Trophoblast cell (in vitro differentiated cells and primary cell): Measurements from ENCODE around the gene CHMP4A.

ENCODE experiments used
- DNase-seq, 2 donors: peaks; one replicate each; pipeline ENCODE4 v3.0.0-alpha.2; 2016
- H2AFZ ChIP-seq: 2 replicates; pipeline ENCODE4 v1.6.1; 2013; ENCODE audit warnings: low read length, moderate library complexity, mild to moderate bottlenecking; ENCODE audit not compliant: insufficient read depth, poor library complexity
- H2AK5ac ChIP-seq: 2 replicates; pipeline ENCODE4 v1.6.1; 2013; ENCODE audit warnings: mild to moderate bottlenecking, low read length
- H2BK120ac ChIP-seq: 2 replicates; pipeline ENCODE4 v1.6.1; 2013; ENCODE audit warnings: low read length, mild to moderate bottlenecking, moderate library complexity; ENCODE audit not compliant: insufficient read depth, poor library complexity
- H2BK12ac ChIP-seq: 2 replicates; pipeline ENCODE4 v1.6.1; 2013; ENCODE audit warnings: mild to moderate bottlenecking, low read length, moderate library complexity
- H2BK5ac ChIP-seq: 2 replicates; pipeline ENCODE4 v1.6.1; 2013; ENCODE audit warnings: low read length, low read depth, moderate library complexity, mild to moderate bottlenecking; ENCODE audit not compliant: poor library complexity
- H3K14ac ChIP-seq: 2 replicates; pipeline ENCODE4 v1.6.1; 2013; ENCODE audit warnings: mild to moderate bottlenecking, low read length
- H3K18ac ChIP-seq: 2 replicates; pipeline ENCODE4 v1.6.1; 2013; ENCODE audit warnings: mild to moderate bottlenecking, low read length
- H3K23ac ChIP-seq: 2 replicates; pipeline ENCODE4 v1.6.1; 2013; ENCODE audit warnings: low read length
- H3K27ac ChIP-seq: 2 replicates; pipeline ENCODE4 v1.5.1; 2013; ENCODE audit warnings: low read depth, mild to moderate bottlenecking, inconsistent platforms, low read length, moderate library complexity
- H3K27me3 ChIP-seq: 2 replicates; pipeline ENCODE4 v1.6.1; 2013; ENCODE audit warnings: inconsistent platforms, mild to moderate bottlenecking, low read length, moderate library complexity; ENCODE audit not compliant: insufficient read depth
- H3K36me3 ChIP-seq, 2 experiments: 1 replicate in 1 of 2; 2 replicates in 1 of 2; pipeline ENCODE4 v1.6.1; 2013; ENCODE audit warnings: low read length in 2 of 2, mild to moderate bottlenecking in 2 of 2, moderate library complexity in 1 of 2; ENCODE audit not compliant: insufficient read depth in 2 of 2, control insufficient read depth in 1 of 2
- H3K4ac ChIP-seq: 2 replicates; pipeline ENCODE4 v1.6.1; 2013; ENCODE audit warnings: low read depth, mild to moderate bottlenecking, low read length, moderate library complexity
- H3K4me1 ChIP-seq, 2 experiments: 1 replicate in 1 of 2; 2 replicates in 1 of 2; pipeline ENCODE4 v1.6.1; 2013; ENCODE audit warnings: low read length in 2 of 2, mild to moderate bottlenecking in 2 of 2, moderate library complexity in 1 of 2; ENCODE audit not compliant: insufficient read depth in 2 of 2, control insufficient read depth in 1 of 2
- H3K4me2 ChIP-seq: 2 replicates; pipeline ENCODE4 v1.6.1; 2013; ENCODE audit warnings: inconsistent platforms, mild to moderate bottlenecking, low read length, moderate library complexity
- H3K4me3 ChIP-seq: 2 replicates; pipeline ENCODE4 v1.5.1; 2013; ENCODE audit warnings: mild to moderate bottlenecking, low read depth, low read length, inconsistent platforms
- H3K79me1 ChIP-seq: one replicate; pipeline ENCODE4 v1.6.1; 2013; ENCODE audit warnings: low read length
- H3K79me2 ChIP-seq: 2 replicates; pipeline ENCODE4 v1.6.1; 2013; ENCODE audit warnings: low read length, mild to moderate bottlenecking; ENCODE audit not compliant: control insufficient read depth, insufficient read depth, poor library complexity
- H3K9ac ChIP-seq: 2 replicates; pipeline ENCODE4 v1.6.1; 2013; ENCODE audit warnings: mild to moderate bottlenecking, low read length
- H3K9me3 ChIP-seq: 2 replicates; pipeline ENCODE4 v1.6.1; 2013; ENCODE audit warnings: low read depth, mild to moderate bottlenecking, control low read depth, inconsistent platforms, low read length; ENCODE audit not compliant: insufficient read depth
- H4K12ac ChIP-seq: 2 replicates; pipeline ENCODE4 v1.6.1; 2013; ENCODE audit warnings: low read depth, mild to moderate bottlenecking, low read length, moderate library complexity
- H4K8ac ChIP-seq: 2 replicates; pipeline ENCODE4 v1.6.1; 2013; ENCODE audit warnings: low read depth, mild to moderate bottlenecking, low read length, moderate library complexity
- H4K91ac ChIP-seq: one replicate; pipeline ENCODE4 v1.6.1; 2013; ENCODE audit warnings: low read depth, mild to moderate bottlenecking, low read length, moderate library complexity
- WGBS: extraction: QIAGEN DNeasy Blood & Tissue Kit; methylation state at CpG from one replicate; pipeline ENCODE4 v1.1.7; 2013; ENCODE audit warnings: missing lambda C conversion rate; ENCODE audit not compliant: insufficient read length, insufficient coverage; ENCODE audit errors: extremely low coverage; 5-methylcytosine and 5-hydroxymethylcytosine counted together

Gene CHMP4A

DNA sequence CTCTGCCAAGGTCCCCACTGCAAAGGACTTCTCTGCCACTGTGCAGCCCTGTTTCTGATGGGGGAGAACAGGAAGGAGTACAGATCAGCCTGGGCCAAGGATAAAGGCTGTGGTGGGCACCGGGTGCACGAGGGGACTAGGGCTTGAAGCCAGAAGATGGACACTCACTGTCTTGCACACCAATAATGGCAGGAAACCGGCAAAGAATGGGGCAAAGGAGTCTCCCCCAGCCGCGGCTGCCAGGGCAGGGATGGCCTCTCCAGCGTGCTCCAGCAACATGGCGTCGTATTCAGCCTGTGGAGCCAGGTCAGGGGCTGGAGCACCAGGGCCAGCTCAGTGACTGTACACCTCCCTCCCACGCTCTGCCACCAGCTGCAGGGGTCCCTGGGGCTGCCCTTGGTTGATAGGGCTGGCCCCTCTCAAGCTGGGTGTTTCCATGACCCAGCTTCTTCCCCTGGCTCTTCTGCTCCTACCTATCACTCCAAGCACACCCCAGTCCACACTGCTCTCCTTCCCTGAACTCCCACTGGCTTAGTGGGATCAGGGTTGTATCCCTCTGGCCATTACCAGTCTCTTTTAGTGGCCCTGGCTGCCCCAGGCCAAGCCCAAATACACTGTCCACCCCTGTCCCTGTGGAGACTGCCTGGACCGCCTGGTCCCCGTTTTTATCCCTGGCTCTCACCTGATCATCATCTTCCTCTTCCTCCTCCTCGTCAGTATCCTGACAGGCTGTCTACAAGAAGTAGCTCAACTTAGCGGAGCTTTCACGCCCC is 31.0 kb downstream of the CHMP4A start:
- H4K8ac ChIP-seq = no peak overlapping the region
- no peaks in the 10 kb centered on the region for H3K79me2 ChIP-seq
- no peaks in the 10 kb centered on the region for H3K27me3 ChIP-seq
- H4K12ac ChIP-seq = no peak overlapping the region
- peaks cover 86 to 97% of the 10 kb centered on the region in 2 experiments for H3K36me3 ChIP-seq
- no peak overlapping the region for H4K91ac ChIP-seq
- H3K27ac ChIP-seq = no peak overlapping the region
- no peak overlapping the region for H3K4ac ChIP-seq
- no peak overlapping the region for H2AK5ac ChIP-seq
- no peak overlapping the region for H2BK12ac ChIP-seq
- H3K14ac ChIP-seq = no peak overlapping the region
- H3K79me1 ChIP-seq = no peaks in the 10 kb centered on the region
- H3K9ac ChIP-seq = no peak overlapping the region
- no peak overlapping the region for H3K4me3 ChIP-seq
- H2AFZ ChIP-seq = no peak overlapping the region
- no peak overlapping the region for H3K18ac ChIP-seq
- no peaks in the 10 kb centered on the region for H3K9me3 ChIP-seq
- H3K4me2 ChIP-seq = no peak overlapping the region
- H2BK120ac ChIP-seq = no peak overlapping the region
- H3K4me1 ChIP-seq = no peaks in the 10 kb centered on the region
- H2BK5ac ChIP-seq = no peak overlapping the region
- no CpG with 5 or more reads among the region's 14 CpGs for WGBS
- no peak for DNase-seq
- H3K23ac ChIP-seq = no peak overlapping the region

- Histone ChIP-seq H3K79me1 (no peaks in the 10 kb centered on the region), H3K18ac (no peak overlapping the region), H3K4me2 (no peak overlapping the region), H3K79me2 (no peaks in the 10 kb centered on the region), H3K23ac (no peak overlapping the region), H2BK12ac (no peak overlapping the region), H2AFZ (no peak overlapping the region), H3K27ac (no peak overlapping the region), H3K27me3 (no peaks in the 10 kb centered on the region), H3K36me3 (peaks cover 88 to 97% of the 10 kb centered on the region in 2 experiments), H3K4ac (no peak overlapping the region), H3K14ac (no peak overlapping the region), H3K9me3 (no peaks in the 10 kb centered on the region), H2BK120ac (no peak overlapping the region), H2BK5ac (no peak overlapping the region), H4K91ac (no peak overlapping the region), H4K12ac (no peak overlapping the region), H3K4me1 (no peaks in the 10 kb centered on the region), H2AK5ac (no peak overlapping the region), H3K4me3 (no peak overlapping the region), H4K8ac (no peak overlapping the region), H3K9ac (no peak overlapping the region)
- DNase-seq = no peak
- no CpG with 5 or more reads among the region's 19 CpGs for WGBS
These were observed 31.8 kb downstream of the CHMP4A start for GRCh38 chr14:24181371-24182077.

DNA sequence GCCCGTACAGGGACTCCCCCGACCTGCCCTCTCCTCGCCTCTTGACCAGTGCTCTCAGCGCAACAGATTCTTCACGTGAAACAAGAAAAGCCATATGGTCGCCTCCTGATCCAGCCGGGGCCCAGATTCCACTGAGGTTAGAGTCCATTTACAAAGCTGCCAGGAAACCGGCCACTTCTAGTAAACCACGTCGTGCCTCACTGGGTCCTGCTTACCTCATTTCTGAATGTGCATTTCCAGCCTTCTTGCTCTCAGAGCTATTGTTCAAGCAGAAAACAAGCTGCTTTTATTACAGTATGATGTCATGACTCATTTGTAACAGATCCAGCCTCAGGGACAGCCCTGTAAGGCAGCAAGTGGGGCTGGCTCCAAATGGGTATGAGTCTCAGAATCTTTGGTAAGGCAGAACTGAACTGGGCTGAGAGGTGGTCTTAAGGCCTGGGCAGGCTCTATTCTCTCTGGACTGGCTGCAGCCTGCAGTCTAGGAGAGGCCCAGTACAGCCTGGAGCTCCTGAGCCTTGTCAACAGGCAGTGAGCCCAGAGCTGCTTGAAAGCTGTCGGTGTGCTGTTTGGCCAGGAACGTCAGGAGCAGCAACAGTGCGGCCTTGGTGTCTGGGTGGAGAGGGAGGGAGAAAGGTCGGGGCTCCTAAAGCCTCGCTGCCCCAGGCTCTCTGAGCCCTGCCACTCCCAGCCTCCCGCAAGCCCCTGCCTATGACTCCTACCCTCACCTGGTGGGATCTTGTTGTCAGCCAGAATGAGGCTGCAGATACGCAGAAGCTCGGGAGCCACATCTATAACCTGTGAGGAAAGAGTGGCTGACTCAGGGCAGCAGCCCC is 33.1 kb downstream of the CHMP4A start:
- Histone ChIP-seq H2AK5ac (no peak overlapping the region), H3K23ac (no peak overlapping the region), H3K27me3 (no peaks in the 10 kb centered on the region), H3K9me3 (no peaks in the 10 kb centered on the region), H3K18ac (no peak overlapping the region), H3K14ac (no peak overlapping the region), H3K9ac (no peak overlapping the region), H3K79me1 (no peaks in the 10 kb centered on the region), H2BK12ac (no peak overlapping the region), H2BK5ac (no peak overlapping the region), H3K27ac (no peak overlapping the region), H3K4me2 (no peak overlapping the region), H3K4ac (no peak overlapping the region), H3K79me2 (no peaks in the 10 kb centered on the region), H3K36me3 (peaks cover 79 to 84% of the 10 kb centered on the region in 2 experiments), H3K4me1 (no peaks in the 10 kb centered on the region), H4K12ac (no peak overlapping the region), H4K91ac (no peak overlapping the region), H2AFZ (no peak overlapping the region), H3K4me3 (no peak overlapping the region), H2BK120ac (no peak overlapping the region), H4K8ac (no peak overlapping the region)
- DNase-seq = no peak
- WGBS = no CpG with 5 or more reads among the region's 18 CpGs

GRCh38 chr14:24179294-24179960 is 33.9 kb downstream of the CHMP4A start:
- no peak overlapping the region for H3K14ac ChIP-seq
- no peak overlapping the region for H2BK12ac ChIP-seq
- no peak overlapping the region for H3K27ac ChIP-seq
- no peaks in the 10 kb centered on the region for H3K79me1 ChIP-seq
- no peaks in the 10 kb centered on the region for H3K27me3 ChIP-seq
- H3K4ac ChIP-seq = no peak overlapping the region
- H3K36me3 ChIP-seq = peaks cover 71 to 77% of the 10 kb centered on the region in 2 experiments
- no peak overlapping the region for H3K23ac ChIP-seq
- H3K4me1 ChIP-seq = no peaks in the 10 kb centered on the region
- no peak overlapping the region for H2AFZ ChIP-seq
- no peak overlapping the region for H3K9ac ChIP-seq
- DNase-seq = no peak
- WGBS = no CpG with 5 or more reads among the region's 14 CpGs
- no peaks in the 10 kb centered on the region for H3K9me3 ChIP-seq
- H3K4me2 ChIP-seq = no peak overlapping the region
- H4K91ac ChIP-seq = no peak overlapping the region
- no peaks in the 10 kb centered on the region for H3K79me2 ChIP-seq
- H3K4me3 ChIP-seq = no peak overlapping the region
- H4K8ac ChIP-seq = no peak overlapping the region
- no peak overlapping the region for H2BK120ac ChIP-seq
- H4K12ac ChIP-seq = no peak overlapping the region
- H2AK5ac ChIP-seq = no peak overlapping the region
- no peak overlapping the region for H3K18ac ChIP-seq
- H2BK5ac ChIP-seq = no peak overlapping the region
